Panc1 (cell line): Measurements from ENCODE around the gene DVL1. TPM values are rescaled to one million over a fixed set of nuclear protein-coding genes. Genes with fewer than 3 reads are reported as not detected.
A peak's percentile ranks its signal among the peaks of the same experiment; 100 is the strongest.

Experiments
- ATAC-seq: fragments of 200-7000 bp; cut with Tn5 transposase; 2 replicates; pipeline ENCODE4 v1.9.1; 2020; ENCODE audit warnings: mild to moderate bottlenecking, moderate library complexity
- BruUV-seq: library from RNA; stranded (reverse); fragments of 400-500 nt; replicated peaks from 2 replicates; lab custom pipeline; 2021; lab: Mats Ljungman, UMichigan
- CTCF ChIA-PET: fragments of 300-600 bp; sonication (Branson Sonifier 250); formaldehyde crosslinking; loops from one replicate; lab custom pipeline; 2022; ENCODE audit warnings: antibody characterized with exemption; lab: Charles Lee
- POLR2A ChIA-PET: fragments of 300-600 bp; sonication (Branson Sonifier 250); formaldehyde crosslinking; loops from one replicate; lab custom pipeline; 2022; ENCODE audit warnings: antibody characterized with exemption; lab: Charles Lee
- DNase-seq: peaks from one replicate; pipeline ENCODE4 v3.0.0-alpha.2; 2010; ENCODE audit warnings: low read depth, low spot score
- H3K27ac ChIP-seq: 2 replicates; pipeline ENCODE4 v1.5.1; 2011; ENCODE audit warnings: mild to moderate bottlenecking, low read length, inconsistent platforms
- H3K27me3 ChIP-seq: fragments of 200-500 bp; sonication (Bioruptor generic); 2 replicates; pipeline ENCODE4 v1.6.0; 2014; ENCODE audit warnings: low read length, inconsistent platforms; ENCODE audit not compliant: control insufficient read depth, insufficient read depth
- H3K36me3 ChIP-seq: fragments of 200-500 bp; sonication (Bioruptor generic); 2 replicates; pipeline ENCODE4 v1.5.1; 2014; ENCODE audit warnings: inconsistent platforms, mild to moderate bottlenecking, low read length, moderate library complexity; ENCODE audit not compliant: control insufficient read depth, insufficient read depth
- H3K4me1 ChIP-seq: 2 replicates; pipeline ENCODE4 v1.5.1; 2011; ENCODE audit warnings: inconsistent platforms, mild to moderate bottlenecking, low read length, moderate library complexity; ENCODE audit not compliant: control insufficient read depth, insufficient read depth
- H3K4me3 ChIP-seq, 2 experiments: 2 replicates each; pipeline ENCODE4 v1.5.1; 2011 to 2012; ENCODE audit warnings: low read depth in 2 of 2, low read length in 2 of 2, mild to moderate bottlenecking in 2 of 2, inconsistent platforms in 1 of 2, moderate library complexity in 1 of 2
- H3K9me3 ChIP-seq: fragments of 200-500 bp; sonication (Bioruptor generic); 2 replicates; pipeline ENCODE4 v1.5.1; 2014; ENCODE audit warnings: low read depth, mild to moderate bottlenecking, inconsistent platforms, low read length, moderate library complexity; ENCODE audit not compliant: control insufficient read depth, insufficient read depth
- POLR2AphosphoS5 ChIP-seq: IDR thresholded peaks from 2 replicates; pipeline ENCODE4 v1.6.1; 2012; ENCODE audit warnings: mild to moderate bottlenecking, low read depth, low read length, moderate library complexity
- SIN3A ChIP-seq: IDR thresholded peaks from 2 replicates; pipeline ENCODE4 v1.6.1; 2012; ENCODE audit warnings: low read depth, mild to moderate bottlenecking, low read length, moderate library complexity, borderline replicate concordance; ENCODE audit not compliant: insufficient read depth
- TCF7L2 ChIP-seq: IDR thresholded peaks from 2 replicates; pipeline ENCODE4 v1.6.1; 2011; ENCODE audit warnings: mild to moderate bottlenecking, low read depth, low read length, inconsistent platforms
- in situ Hi-C: cut with HindIII; loops from 2 replicates; pipeline ENCODE4 v1.10.0; 2016; ENCODE audit warnings: low sequenced_read_pairs, low pct_unique_long_range_greater_than_20kb
- intact Hi-C: fragments of 100-400 bp; cut with micrococcal nuclease; formaldehyde crosslinking; loops from one replicate; pipeline ENCODE4 v1.10.0; 2022; ENCODE audit not compliant: unreplicated experiment
- total RNA-seq: library from RNA; stranded (reverse); gene quantifications from one replicate; pipeline ENCODE4 v1.2.1, GENCODE V29; 2021; ENCODE audit not compliant: unreplicated experiment
- TF ChIP-seq, protein P1 (sequence below): fragments of 450-650 bp; IDR thresholded peaks from 2 replicates; pipeline ENCODE4 v1.5.1; 2017; ENCODE audit warnings: mild to moderate bottlenecking
- TF ChIP-seq, protein P2 (sequence below), 2 experiments: IDR thresholded peaks; 2 replicates each; pipeline ENCODE4 v1.6.1; 2011 to 2012; ENCODE audit warnings: low read depth in 2 of 2, control low read depth in 1 of 2, low read length in 1 of 2, mild to moderate bottlenecking in 1 of 2, moderate library complexity in 1 of 2; ENCODE audit not compliant: insufficient read depth in 1 of 2

Gene DVL1
- total RNA-seq, 1 experiment from 2014 or later: 144 TPM

DNA sequence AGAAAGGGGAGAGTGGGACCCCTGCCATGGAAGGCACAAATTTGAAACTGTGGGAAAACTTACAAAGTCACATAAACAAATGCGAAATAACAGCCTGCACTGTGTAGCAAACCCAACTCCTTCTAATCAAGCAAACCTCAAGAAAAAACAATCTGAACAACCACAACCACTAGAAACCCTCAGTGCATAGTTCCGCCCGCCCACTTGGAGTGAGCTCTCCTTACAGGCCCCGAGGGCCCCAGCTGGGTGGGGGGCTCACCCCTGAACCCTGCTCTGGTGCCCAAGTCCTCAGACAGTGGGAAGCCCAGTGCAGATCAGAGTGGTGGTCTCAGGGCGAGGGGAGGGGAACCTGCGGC lies 10.1 kb upstream of the DVL1 start:
- intact Hi-C loops (no loop called here), in situ Hi-C loops (no loop called here)
- ChIA-PET POLR2A (interaction anchor here (0.7 kb wide), 1 partner anchor 64 kb away, joined by 3 read pairs; no protein-coding TSS in a partner anchor), CTCF (no interaction called here)
- H3K4me1 ChIP-seq: peaks cover 57% of the 10 kb centered on the region
- H3K4me3 ChIP-seq: no peak overlapping the region
- DNase-seq: no peak
- H3K9me3 ChIP-seq: no peaks in the 10 kb centered on the region
- no peak for ATAC-seq
- H3K27ac ChIP-seq: peak overlapping the region; percentile 93
- H3K27me3 ChIP-seq: no peaks in the 10 kb centered on the region
- H3K36me3 ChIP-seq: no peaks in the 10 kb centered on the region
- BruUV-seq: no TSS peak
- TF ChIP-seq POLR2AphosphoS5: no peak
- TF ChIP-seq, protein P1, sequence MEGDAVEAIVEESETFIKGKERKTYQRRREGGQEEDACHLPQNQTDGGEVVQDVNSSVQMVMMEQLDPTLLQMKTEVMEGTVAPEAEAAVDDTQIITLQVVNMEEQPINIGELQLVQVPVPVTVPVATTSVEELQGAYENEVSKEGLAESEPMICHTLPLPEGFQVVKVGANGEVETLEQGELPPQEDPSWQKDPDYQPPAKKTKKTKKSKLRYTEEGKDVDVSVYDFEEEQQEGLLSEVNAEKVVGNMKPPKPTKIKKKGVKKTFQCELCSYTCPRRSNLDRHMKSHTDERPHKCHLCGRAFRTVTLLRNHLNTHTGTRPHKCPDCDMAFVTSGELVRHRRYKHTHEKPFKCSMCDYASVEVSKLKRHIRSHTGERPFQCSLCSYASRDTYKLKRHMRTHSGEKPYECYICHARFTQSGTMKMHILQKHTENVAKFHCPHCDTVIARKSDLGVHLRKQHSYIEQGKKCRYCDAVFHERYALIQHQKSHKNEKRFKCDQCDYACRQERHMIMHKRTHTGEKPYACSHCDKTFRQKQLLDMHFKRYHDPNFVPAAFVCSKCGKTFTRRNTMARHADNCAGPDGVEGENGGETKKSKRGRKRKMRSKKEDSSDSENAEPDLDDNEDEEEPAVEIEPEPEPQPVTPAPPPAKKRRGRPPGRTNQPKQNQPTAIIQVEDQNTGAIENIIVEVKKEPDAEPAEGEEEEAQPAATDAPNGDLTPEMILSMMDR: no peak
- TF ChIP-seq, protein P2, sequence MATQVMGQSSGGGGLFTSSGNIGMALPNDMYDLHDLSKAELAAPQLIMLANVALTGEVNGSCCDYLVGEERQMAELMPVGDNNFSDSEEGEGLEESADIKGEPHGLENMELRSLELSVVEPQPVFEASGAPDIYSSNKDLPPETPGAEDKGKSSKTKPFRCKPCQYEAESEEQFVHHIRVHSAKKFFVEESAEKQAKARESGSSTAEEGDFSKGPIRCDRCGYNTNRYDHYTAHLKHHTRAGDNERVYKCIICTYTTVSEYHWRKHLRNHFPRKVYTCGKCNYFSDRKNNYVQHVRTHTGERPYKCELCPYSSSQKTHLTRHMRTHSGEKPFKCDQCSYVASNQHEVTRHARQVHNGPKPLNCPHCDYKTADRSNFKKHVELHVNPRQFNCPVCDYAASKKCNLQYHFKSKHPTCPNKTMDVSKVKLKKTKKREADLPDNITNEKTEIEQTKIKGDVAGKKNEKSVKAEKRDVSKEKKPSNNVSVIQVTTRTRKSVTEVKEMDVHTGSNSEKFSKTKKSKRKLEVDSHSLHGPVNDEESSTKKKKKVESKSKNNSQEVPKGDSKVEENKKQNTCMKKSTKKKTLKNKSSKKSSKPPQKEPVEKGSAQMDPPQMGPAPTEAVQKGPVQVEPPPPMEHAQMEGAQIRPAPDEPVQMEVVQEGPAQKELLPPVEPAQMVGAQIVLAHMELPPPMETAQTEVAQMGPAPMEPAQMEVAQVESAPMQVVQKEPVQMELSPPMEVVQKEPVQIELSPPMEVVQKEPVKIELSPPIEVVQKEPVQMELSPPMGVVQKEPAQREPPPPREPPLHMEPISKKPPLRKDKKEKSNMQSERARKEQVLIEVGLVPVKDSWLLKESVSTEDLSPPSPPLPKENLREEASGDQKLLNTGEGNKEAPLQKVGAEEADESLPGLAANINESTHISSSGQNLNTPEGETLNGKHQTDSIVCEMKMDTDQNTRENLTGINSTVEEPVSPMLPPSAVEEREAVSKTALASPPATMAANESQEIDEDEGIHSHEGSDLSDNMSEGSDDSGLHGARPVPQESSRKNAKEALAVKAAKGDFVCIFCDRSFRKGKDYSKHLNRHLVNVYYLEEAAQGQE (IDR thresholded peaks at IDR 0.05; ENCODE audit: insufficient read depth in 1 of 2, low read depth in 2 of 2, low read length in 1 of 2): no peak
- TF ChIP-seq TCF7L2: no peak

DNA sequence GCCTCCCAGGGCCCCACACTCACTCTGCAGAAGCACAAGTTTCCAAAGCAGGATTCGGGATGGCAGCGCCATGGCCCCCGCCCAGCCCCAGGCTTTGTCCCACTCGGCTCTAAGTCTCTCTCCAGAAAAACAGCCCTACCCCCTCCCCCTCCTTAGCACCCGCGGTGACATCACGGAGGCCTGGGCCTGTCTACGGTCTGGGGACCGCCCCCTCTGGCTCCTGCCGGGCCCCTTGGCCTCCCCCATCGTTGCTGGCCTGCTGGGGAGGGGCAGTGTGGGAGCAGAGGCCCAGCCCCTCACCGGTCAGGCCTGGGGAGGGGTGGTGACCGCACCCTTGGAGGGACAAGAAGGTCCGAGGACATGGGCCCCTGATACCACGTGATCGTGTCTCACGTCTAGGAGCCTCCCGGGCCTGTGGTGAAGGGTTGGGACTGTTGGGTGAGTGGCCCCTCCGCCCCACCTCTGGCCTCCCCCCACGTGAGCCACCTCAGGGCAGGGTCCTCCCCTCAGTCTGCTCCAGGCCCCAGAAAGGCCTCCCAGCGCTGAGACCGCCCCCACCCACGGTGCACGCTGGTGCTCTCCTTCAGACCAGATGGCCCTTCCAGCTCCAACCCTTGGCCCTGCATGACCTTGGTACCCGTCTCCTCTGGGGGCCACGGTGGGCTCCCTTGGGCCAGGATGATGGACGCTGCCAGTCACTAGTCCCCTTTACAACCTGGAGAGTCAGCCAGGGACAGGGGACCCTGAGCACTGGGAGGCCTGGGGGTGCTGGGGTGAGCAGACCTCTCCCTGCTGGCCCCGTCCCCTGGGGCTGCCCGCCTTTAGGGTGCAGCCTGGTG lies 9.4 kb upstream of the DVL1 start, which contains the start of gene MXRA8:
TSS of gene MXRA8 (minus strand) at position 123 of the 839 bp plus-strand sequence. CDS start at position 72, 51 bp downstream.
- H3K9me3 ChIP-seq: no peaks in the 10 kb centered on the region
- no TSS peak for BruUV-seq
- H3K27me3 ChIP-seq: no peaks in the 10 kb centered on the region
- intact Hi-C loops (no loop called here), in situ Hi-C loops (no loop called here)
- ATAC-seq: peak; percentile 15
- ChIA-PET CTCF (no interaction called here), POLR2A (interaction anchor here (0.6 to 0.7 kb wide), 2 partner anchors 64 to 954 kb away, joined by 3 to 13 read pairs; no protein-coding TSS in a partner anchor)
- H3K36me3 ChIP-seq: no peaks in the 10 kb centered on the region
- TF ChIP-seq TCF7L2 (no peak), SIN3A (no peak), POLR2AphosphoS5 (no peak; the same call in 1 of the 2 replicates)
- TF ChIP-seq, protein P2 (IDR thresholded peaks at IDR 0.05; ENCODE audit: insufficient read depth in 1 of 2, low read depth in 2 of 2, low read length in 1 of 2): no peak
- TF ChIP-seq, protein P1: no peak
- H3K27ac ChIP-seq: peak within 1 kb of the TSS; percentile 93
- peak within 1 kb of the TSS; percentile 44 to 49 for H3K4me3 ChIP-seq
- DNase-seq: no peak
- H3K4me1 ChIP-seq: peaks cover 62% of the 10 kb centered on the region
